Memory B cell (primary cell): ENCODE measurements around the gene REXO5.

Source experiments
- ATAC-seq: fragments of 150-1000 bp; cut with Tn5 transposase; 2 replicates; pipeline ENCODE4 v1.10.0; 2021; ENCODE audit warnings: low read depth, mild to moderate bottlenecking, moderate library complexity
- DNase-seq, 2 donors: peaks; one replicate each; pipeline ENCODE4 v3.0.0; 2022; ENCODE audit warnings: low spot score in 2 of 2
- H3K27ac Mint-ChIP-seq: one replicate; pipeline ENCODE4 v1.8.0; 2022; ENCODE audit warnings: mild to moderate bottlenecking, moderate library complexity, mixed read lengths
- H3K27me3 Mint-ChIP-seq: one replicate; pipeline ENCODE4 v1.8.0; 2022; ENCODE audit warnings: mixed read lengths
- H3K36me3 Mint-ChIP-seq: one replicate; pipeline ENCODE4 v1.8.0; 2022; ENCODE audit warnings: mild to moderate bottlenecking, mixed read lengths
- H3K4me1 Mint-ChIP-seq: one replicate; pipeline ENCODE4 v1.8.0; 2022; ENCODE audit warnings: mixed read lengths
- H3K4me3 Mint-ChIP-seq: one replicate; pipeline ENCODE4 v1.8.0; 2022; ENCODE audit warnings: mild to moderate bottlenecking, moderate library complexity, mixed read lengths
- H3K9me3 Mint-ChIP-seq: one replicate; pipeline ENCODE4 v1.8.0; 2022; ENCODE audit warnings: mixed read lengths

The REXO5 gene

GRCh38 chr16:20865420-20866131, 59.2 kb downstream of the REXO5 start:
- Mint-ChIP-seq H3K4me3 (no peak overlapping the region), H3K36me3 (peaks cover 18% of the 10 kb centered on the region), H3K4me1 (peaks cover 17% of the 10 kb centered on the region), H3K9me3 (peaks cover 1% of the 10 kb centered on the region), H3K27me3 (no peaks in the 10 kb centered on the region), H3K27ac (no peak overlapping the region)
- DNase-seq: no peak
- no peak for ATAC-seq

DNA sequence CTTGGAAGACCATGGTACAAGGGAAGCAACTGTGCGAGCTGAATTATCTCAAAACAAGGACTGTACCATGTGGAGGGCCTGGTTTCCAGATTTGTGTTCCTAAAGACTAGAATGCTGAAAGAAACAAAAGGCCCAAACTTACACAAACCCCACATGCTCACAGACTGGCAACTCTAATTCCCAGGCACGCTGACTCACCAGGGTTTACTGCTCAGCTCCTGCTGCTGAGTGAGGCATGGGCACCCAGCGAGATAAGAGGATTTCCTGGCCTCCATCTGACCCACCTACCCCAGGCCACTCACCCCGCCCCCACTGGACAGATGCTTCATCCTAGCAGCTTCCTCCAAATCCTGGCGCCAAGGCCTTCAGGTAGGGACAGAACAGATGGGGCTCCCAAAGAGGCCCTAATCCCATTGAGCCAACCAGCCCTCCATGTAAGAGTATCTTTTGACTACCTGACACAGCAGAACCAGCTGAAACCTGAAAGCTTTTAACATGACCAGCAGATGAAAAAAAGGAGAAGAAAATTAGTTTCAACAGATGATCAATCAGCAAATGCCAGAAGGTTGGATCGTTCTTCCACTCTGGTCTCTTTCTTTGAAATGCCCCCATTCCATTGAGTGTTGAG, 59.9 kb downstream of the REXO5 start:
- no peak for ATAC-seq
- no peak for DNase-seq
- no peaks in the 10 kb centered on the region for H3K27me3 Mint-ChIP-seq
- H3K4me1 Mint-ChIP-seq: peaks cover 17% of the 10 kb centered on the region
- peaks cover 1% of the 10 kb centered on the region for H3K9me3 Mint-ChIP-seq
- no peak overlapping the region for H3K4me3 Mint-ChIP-seq
- peaks cover 17% of the 10 kb centered on the region for H3K36me3 Mint-ChIP-seq
- no peak overlapping the region for H3K27ac Mint-ChIP-seq

GRCh38 chr16:20866801-20867200, 60.5 kb downstream of the REXO5 start:
- Mint-ChIP-seq H3K36me3 (peaks cover 12% of the 10 kb centered on the region), H3K27me3 (no peaks in the 10 kb centered on the region), H3K4me3 (no peak overlapping the region), H3K9me3 (peaks cover 1% of the 10 kb centered on the region), H3K27ac (no peak overlapping the region), H3K4me1 (peaks cover 17% of the 10 kb centered on the region)
- ATAC-seq (no peak), DNase-seq (no peak)

- Mint-ChIP-seq H3K36me3 (peaks cover 7% of the 10 kb centered on the region), H3K9me3 (peaks cover 1% of the 10 kb centered on the region), H3K27me3 (no peaks in the 10 kb centered on the region), H3K4me3 (no peak overlapping the region), H3K4me1 (peaks cover 17% of the 10 kb centered on the region), H3K27ac (no peak overlapping the region)
- no peak for DNase-seq
- ATAC-seq: no peak
Observed at GRCh38 chr16:20867585-20867984, 61.3 kb downstream of the REXO5 start.

- Mint-ChIP-seq H3K4me1 (peaks cover 20% of the 10 kb centered on the region), H3K4me3 (no peak overlapping the region), H3K27me3 (no peaks in the 10 kb centered on the region), H3K36me3 (peaks cover 7% of the 10 kb centered on the region), H3K9me3 (peaks cover 1% of the 10 kb centered on the region), H3K27ac (no peak overlapping the region)
- ATAC-seq (no peak), DNase-seq (no peak)
Observed at GRCh38 chr16:20868890-20869289, 62.6 kb downstream of the REXO5 start.

DNA sequence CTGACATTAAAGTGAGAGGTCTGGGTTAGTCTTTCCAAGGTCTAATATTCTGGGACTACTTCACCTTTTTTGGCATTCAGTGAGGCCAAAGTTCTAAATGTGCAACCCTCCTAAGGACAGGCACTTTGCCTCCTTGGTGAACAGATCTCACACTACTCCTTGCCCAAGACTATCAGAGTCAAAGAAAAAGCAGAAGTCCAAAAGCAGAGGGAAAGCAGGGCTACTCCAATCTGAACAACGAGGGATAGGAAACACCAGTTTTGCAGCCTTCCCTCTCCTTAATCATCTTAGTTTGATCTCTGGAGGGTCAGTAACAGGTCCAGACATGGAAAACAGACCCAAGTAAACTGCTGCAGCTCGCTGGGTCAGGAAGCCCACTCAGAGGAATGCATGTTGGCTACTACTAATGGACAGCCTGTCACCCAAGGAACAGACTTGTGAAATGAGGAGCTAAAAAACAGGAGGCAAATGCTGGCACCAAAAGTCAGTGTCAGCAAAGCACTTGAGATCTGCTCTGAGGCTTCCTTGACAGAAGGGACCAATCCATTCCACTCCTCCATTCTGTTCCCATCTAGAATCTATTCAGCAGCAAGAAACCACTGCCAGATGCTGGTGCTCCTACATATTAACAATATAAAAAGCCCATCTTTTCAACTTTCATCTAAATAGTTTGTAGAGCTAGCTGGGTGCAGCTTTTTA, 63.9 kb downstream of the REXO5 start:
- no peaks in the 10 kb centered on the region for H3K27me3 Mint-ChIP-seq
- no peaks in the 10 kb centered on the region for H3K9me3 Mint-ChIP-seq
- peaks cover 4% of the 10 kb centered on the region for H3K36me3 Mint-ChIP-seq
- DNase-seq: no peak
- no peak overlapping the region for H3K27ac Mint-ChIP-seq
- peaks cover 22% of the 10 kb centered on the region for H3K4me1 Mint-ChIP-seq
- ATAC-seq: no peak
- no peak overlapping the region for H3K4me3 Mint-ChIP-seq

DNA sequence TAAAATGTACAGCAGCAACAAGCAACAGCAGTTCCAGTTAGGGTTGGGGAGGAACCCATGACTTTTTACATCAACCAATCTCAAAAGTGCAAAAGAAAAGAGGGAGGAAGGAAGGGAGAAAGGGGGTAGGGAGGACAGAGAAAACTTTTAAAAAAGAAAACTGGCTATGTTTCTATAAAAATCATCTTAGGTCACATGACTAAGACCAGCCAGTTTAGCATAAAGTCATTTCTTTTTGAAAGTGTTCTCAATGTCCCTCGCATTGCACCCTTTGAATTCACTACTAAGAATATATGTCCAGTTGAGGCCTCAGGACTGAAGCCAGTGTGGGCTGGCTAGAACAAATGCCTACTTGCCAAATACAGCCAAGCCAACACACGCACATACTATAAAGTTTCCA, 64.9 kb downstream of the REXO5 start:
- no peaks in the 10 kb centered on the region for H3K27me3 Mint-ChIP-seq
- peaks cover 26% of the 10 kb centered on the region for H3K4me1 Mint-ChIP-seq
- H3K9me3 Mint-ChIP-seq: no peaks in the 10 kb centered on the region
- H3K36me3 Mint-ChIP-seq: peaks cover 4% of the 10 kb centered on the region
- H3K4me3 Mint-ChIP-seq: no peak overlapping the region
- DNase-seq: no peak
- no peak for ATAC-seq
- no peak overlapping the region for H3K27ac Mint-ChIP-seq

DNA sequence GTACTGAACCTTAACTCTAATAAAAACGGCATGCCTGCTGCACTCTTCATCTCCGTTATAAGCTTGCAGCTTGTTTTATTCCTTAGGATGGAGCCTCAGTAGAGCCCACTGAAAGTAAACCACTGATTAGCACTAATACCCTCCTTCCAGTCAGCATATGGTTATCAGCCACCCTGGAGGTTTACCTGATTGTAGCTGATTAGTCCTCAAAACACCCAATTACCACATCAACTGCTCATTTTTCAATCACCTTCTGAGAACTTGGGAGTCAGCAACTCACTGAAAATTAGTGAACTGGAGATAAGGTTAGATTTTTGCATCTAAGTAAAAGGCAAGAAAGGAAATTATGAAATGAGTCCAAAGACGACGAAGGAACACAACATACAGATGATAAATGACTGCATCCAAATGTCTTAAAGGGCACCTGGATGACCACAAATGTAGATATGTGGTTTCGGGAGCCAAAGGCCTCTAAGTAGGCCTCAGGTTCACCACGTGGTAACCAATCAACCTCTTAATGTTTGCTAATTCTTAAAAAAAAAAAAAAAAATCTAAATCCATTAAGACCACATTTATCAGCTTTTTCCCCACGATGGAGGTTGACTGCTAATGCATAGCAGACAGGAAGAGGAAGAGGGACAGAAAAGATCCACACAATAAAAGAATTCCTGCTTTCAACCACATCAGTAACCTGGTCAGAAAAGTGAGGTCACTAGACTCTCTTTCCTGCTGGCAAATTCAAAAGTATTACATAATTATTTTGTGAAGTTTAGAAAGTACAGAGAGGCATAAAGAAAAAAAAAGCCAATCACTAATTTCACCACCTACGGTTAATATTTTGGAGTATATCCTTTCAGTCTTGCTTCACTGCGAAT, 65.9 kb downstream of the REXO5 start:
- Mint-ChIP-seq H3K9me3 (no peaks in the 10 kb centered on the region), H3K4me1 (peaks cover 27% of the 10 kb centered on the region), H3K27me3 (no peaks in the 10 kb centered on the region), H3K27ac (no peak overlapping the region), H3K36me3 (peaks cover 2% of the 10 kb centered on the region), H3K4me3 (no peak overlapping the region)
- no peak for DNase-seq
- ATAC-seq: no peak

DNA sequence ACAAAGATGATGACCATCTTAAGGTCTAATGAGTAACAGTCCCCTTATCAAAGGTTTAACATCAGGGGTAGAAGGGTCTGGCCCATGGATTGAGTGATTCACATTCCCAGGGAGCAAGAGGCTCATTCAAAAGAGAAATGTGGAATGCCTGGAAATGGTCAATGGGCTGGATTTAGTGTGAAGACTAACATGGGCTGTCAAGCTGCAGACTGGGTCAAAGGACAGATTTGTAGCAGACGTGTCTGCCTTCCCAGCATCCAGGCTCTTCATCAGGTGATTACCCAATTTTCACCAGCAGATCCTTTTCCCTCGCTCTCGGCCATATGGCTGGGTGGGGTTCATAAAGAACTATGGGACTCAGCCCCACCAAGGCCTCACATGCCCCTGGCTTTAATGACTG, 67.0 kb downstream of the REXO5 start:
- H3K4me1 Mint-ChIP-seq: peaks cover 28% of the 10 kb centered on the region
- no peak for ATAC-seq
- DNase-seq: no peak
- no peaks in the 10 kb centered on the region for H3K27me3 Mint-ChIP-seq
- no peaks in the 10 kb centered on the region for H3K9me3 Mint-ChIP-seq
- no peak overlapping the region for H3K4me3 Mint-ChIP-seq
- peak overlapping the region; percentile 83 for H3K27ac Mint-ChIP-seq
- no peaks in the 10 kb centered on the region for H3K36me3 Mint-ChIP-seq

- ATAC-seq (no peak), DNase-seq (no peak)
- H3K4me1 Mint-ChIP-seq: peaks cover 29% of the 10 kb centered on the region
- peak overlapping the region; percentile 83 for H3K27ac Mint-ChIP-seq
- no peaks in the 10 kb centered on the region for H3K9me3 Mint-ChIP-seq
- peak overlapping the region; percentile 76 for H3K4me3 Mint-ChIP-seq
- H3K36me3 Mint-ChIP-seq: no peaks in the 10 kb centered on the region
- no peaks in the 10 kb centered on the region for H3K27me3 Mint-ChIP-seq
Observed at GRCh38 chr16:20874088-20874581, 67.8 kb downstream of the REXO5 start.

DNA sequence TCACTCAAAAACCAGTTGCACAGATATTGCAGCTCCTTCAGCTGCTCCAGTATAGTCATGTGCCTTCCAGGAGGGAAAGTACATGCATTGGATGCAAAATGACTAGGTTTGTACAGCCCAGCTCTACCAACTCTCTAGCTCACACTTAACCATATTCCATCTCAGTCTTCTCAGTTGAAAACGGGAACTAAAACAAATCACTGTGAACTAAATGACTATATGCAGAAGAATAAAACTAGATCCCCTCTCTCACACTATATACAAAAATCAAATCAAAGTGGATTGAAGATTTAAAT, 69.0 kb downstream of the REXO5 start:
- Mint-ChIP-seq H3K27ac (peak overlapping the region; percentile 83), H3K27me3 (no peaks in the 10 kb centered on the region), H3K4me3 (peak overlapping the region; percentile 76), H3K4me1 (peaks cover 31% of the 10 kb centered on the region), H3K36me3 (no peaks in the 10 kb centered on the region), H3K9me3 (no peaks in the 10 kb centered on the region)
- DNase-seq: no peak
- peak; percentile 14 for ATAC-seq

GRCh38 chr16:20878682-20879147, 72.4 kb downstream of the REXO5 start:
- Mint-ChIP-seq H3K27me3 (no peaks in the 10 kb centered on the region), H3K4me3 (no peak overlapping the region), H3K27ac (peak overlapping the region; percentile 45), H3K9me3 (no peaks in the 10 kb centered on the region), H3K4me1 (peaks cover 28% of the 10 kb centered on the region), H3K36me3 (no peaks in the 10 kb centered on the region)
- no peak for DNase-seq
- no peak for ATAC-seq

DNA sequence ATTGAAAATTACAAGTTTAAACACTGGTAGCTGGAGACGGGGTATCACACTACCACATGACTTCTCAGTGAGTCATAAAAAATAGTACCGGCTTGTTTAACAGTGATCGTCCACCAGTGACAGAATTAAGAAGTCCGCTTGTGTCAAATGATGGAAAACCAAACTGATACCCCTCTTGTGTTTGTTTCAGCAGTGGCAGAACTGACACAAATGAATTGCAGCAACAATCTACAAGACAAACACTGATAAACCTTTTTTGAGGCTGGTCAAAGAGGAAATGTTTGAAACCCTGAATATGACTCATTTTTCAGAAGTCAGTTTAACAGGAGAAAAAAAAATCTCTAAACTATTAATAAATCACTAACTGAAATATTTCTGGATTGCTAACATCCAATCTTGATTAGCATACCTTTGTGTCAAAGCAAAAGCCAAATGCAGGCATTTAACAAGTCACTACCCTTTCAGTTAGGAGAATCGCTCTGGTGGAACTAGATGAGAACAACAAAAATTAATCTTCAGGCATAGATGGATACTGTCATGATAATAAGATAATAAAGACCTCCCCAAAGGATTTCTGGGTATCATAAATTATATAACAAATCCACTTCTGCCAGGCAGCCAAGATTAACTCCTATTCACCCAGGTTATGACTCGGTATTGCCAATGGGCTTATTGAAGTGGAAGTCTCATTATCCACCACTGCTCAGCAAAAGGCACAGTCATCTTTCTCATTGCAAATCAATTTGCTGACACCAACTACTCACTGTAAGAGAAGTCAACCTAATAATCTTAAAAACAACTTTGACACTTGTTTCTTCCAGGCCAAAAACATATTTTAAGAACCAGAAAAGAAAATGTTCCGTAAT, 73.1 kb downstream of the REXO5 start:
- Mint-ChIP-seq H3K9me3 (no peaks in the 10 kb centered on the region), H3K4me1 (peaks cover 23% of the 10 kb centered on the region), H3K27ac (peak overlapping the region; percentile 45), H3K4me3 (no peak overlapping the region), H3K36me3 (peaks cover 5% of the 10 kb centered on the region), H3K27me3 (no peaks in the 10 kb centered on the region)
- DNase-seq (no peak), ATAC-seq (no peak)
